ELR (cell line): ENCODE measurements around the gene MAST2.

Experiments
- DNase-seq: peaks from one replicate; pipeline ENCODE4 v3.0.0-alpha.2; 2015; ENCODE audit warnings: low read depth

The MAST2 gene

GRCh38 chr1:46062651-46063319, 259.4 kb downstream of the MAST2 start:
- DNase-seq, result peak; percentile 22

GRCh38 chr1:46064708-46065107, 261.3 kb downstream of the MAST2 start:
- no peak for DNase-seq

GRCh38 chr1:46065405-46065804, 262.0 kb downstream of the MAST2 start:
- peak; percentile 13 for DNase-seq

- DNase-seq, result no peak
Observed at GRCh38 chr1:46067652-46068051, 264.2 kb downstream of the MAST2 start.

GRCh38 chr1:46068525-46068924, 265.1 kb downstream of the MAST2 start:
- no peak for DNase-seq

- DNase-seq, result no peak
Observed at GRCh38 chr1:46070164-46070814, 266.9 kb downstream of the MAST2 start.

GRCh38 chr1:46072975-46073374, 269.6 kb downstream of the MAST2 start:
- DNase-seq, result peak; percentile 36

GRCh38 chr1:46076343-46076742, 272.9 kb downstream of the MAST2 start:
- DNase-seq, result no peak

- no peak for DNase-seq
Observed at GRCh38 chr1:46077644-46078043, 274.2 kb downstream of the MAST2 start.

GRCh38 chr1:46080257-46080656, 276.8 kb downstream of the MAST2 start:
- DNase-seq, result no peak

- no peak for DNase-seq
Observed at GRCh38 chr1:46081206-46081605, 277.8 kb downstream of the MAST2 start.

- DNase-seq, result no peak
Observed at GRCh38 chr1:46081619-46082018, 278.2 kb downstream of the MAST2 start.

GRCh38 chr1:46083579-46083978, 280.2 kb downstream of the MAST2 start:
- DNase-seq, result no peak

- peak; percentile 64 for DNase-seq
Observed at GRCh38 chr1:46084553-46085451, 281.4 kb downstream of the MAST2 start.
